Bronchial epithelial cell (primary cell): Measurements from ENCODE around the gene EDA. TPM values are rescaled to one million over a fixed set of nuclear protein-coding genes. Genes with fewer than 3 reads are reported as not detected.
A peak's percentile ranks its signal among the peaks of the same experiment; 100 is the strongest.
"Not testable (repeated sequence)": the region's sequence is repeated elsewhere in the genome, so short reads cannot be mapped to it uniquely, and the experiment has no call there.

ENCODE experiments used
- DNase-seq: peaks from one replicate; pipeline ENCODE4 v3.0.0-alpha.2; 2010; ENCODE audit warnings: low read depth
- FAIRE-seq: peaks from 2 replicates; lab custom pipeline; 2011; peaks lifted over from hg19 to GRCh38; lab: Jason Lieb, UNC
- H3K27me3 ChIP-seq: 2 replicates; pipeline ENCODE4 v1.5.1; 2011; ENCODE audit warnings: low read length; ENCODE audit not compliant: control insufficient read depth, insufficient read depth
- H3K36me3 ChIP-seq: 2 replicates; pipeline ENCODE4 v1.5.1; 2011; ENCODE audit warnings: low read length; ENCODE audit not compliant: control insufficient read depth, insufficient read depth
- H3K4me3 ChIP-seq: 2 replicates; pipeline ENCODE4 v1.5.1; 2011; ENCODE audit warnings: mild to moderate bottlenecking, low read depth, low read length, control low read depth
- total RNA-seq: library from RNA; depleted of rRNA; stranded (reverse); fragments of >200 nt; gene quantifications from 2 replicates; pipeline ENCODE4 v1.2.1, GENCODE V29; 2014
- TF ChIP-seq, protein P1 (sequence below): IDR thresholded peaks from 2 replicates; pipeline ENCODE4 v1.5.1; 2011; ENCODE audit warnings: mild to moderate bottlenecking, moderate library complexity, low read length, control low read depth, inconsistent platforms; ENCODE audit not compliant: insufficient read depth, severe bottlenecking

The EDA gene
- total RNA-seq, 1 donor from 2014 or later: 0.26 TPM

DNA sequence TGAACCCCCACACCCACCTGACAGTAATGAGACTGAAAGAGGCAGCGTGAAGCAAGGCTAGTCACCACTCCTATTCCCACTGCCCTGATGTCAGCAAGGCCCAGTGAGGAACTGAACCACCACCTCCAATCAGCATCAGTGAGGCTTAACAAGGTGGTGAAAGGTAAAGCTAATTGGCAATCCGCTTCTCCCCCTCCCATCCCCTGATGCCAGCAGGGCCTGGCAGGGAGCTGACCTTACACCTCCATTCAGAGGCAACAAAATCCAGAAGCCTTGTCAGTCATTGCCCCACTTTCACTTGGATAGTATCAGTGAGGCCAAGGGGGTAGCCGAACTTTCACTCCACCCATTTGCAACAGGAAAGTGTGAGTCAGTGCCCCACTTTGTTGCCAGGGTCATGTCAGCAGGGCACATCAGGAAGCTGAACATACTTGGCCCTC is 373.1 kb downstream of the EDA start:
- FAIRE-seq: no peak
- peak; percentile 42 for DNase-seq

DNA sequence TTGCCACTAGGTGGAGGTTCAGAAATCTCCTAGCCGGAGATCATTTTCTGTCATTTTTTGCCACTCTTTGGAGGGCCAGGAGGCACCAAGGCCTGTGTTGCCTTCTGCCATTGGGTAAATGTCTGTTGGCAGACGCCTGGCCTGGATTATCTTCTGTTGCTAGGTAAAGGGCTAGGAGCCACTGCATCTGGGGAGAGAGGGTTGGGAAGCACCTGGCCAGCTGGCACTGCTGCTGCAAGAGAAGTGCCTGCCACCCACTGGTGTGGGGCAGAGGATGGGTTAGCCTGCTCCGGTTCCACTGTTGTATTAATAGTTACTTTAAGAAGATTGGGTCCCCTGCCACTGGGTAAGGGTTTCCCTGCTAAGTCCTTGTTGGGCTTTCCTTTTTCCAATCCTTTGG is 375.8 kb downstream of the EDA start:
- Histone ChIP-seq H3K4me3 (no peak overlapping the region), H3K36me3 (no peaks in the 10 kb centered on the region), H3K27me3 (no peaks in the 10 kb centered on the region)
- TF ChIP-seq, protein P1, sequence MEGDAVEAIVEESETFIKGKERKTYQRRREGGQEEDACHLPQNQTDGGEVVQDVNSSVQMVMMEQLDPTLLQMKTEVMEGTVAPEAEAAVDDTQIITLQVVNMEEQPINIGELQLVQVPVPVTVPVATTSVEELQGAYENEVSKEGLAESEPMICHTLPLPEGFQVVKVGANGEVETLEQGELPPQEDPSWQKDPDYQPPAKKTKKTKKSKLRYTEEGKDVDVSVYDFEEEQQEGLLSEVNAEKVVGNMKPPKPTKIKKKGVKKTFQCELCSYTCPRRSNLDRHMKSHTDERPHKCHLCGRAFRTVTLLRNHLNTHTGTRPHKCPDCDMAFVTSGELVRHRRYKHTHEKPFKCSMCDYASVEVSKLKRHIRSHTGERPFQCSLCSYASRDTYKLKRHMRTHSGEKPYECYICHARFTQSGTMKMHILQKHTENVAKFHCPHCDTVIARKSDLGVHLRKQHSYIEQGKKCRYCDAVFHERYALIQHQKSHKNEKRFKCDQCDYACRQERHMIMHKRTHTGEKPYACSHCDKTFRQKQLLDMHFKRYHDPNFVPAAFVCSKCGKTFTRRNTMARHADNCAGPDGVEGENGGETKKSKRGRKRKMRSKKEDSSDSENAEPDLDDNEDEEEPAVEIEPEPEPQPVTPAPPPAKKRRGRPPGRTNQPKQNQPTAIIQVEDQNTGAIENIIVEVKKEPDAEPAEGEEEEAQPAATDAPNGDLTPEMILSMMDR: no peak
- DNase-seq (no peak), FAIRE-seq (no peak)

More for the DNA sequence above, 373.1 kb downstream of the EDA start:
- TF ChIP-seq, protein P1: no peak
- no peaks in the 10 kb centered on the region for H3K36me3 ChIP-seq
- no peak overlapping the region for H3K4me3 ChIP-seq
- H3K27me3 ChIP-seq: no peaks in the 10 kb centered on the region

DNA sequence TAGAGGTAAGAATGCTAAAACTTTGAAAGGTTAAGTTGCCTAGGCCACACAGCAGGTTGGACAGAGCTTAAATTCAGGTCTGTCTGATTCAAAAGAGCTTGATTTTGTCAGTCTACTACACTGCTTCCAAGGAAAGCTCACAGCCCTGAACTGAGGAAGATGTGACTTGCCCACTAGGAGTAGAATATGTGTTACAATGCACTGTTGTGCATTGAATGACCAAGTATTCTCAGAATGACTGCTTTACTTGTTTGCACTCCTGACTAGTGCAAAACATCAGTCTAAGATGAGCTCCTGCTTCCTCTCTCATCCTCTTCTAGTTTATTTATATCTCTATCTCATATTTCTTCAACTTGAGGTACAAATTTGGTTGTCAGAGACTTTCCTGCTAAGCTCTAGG is 377.6 kb downstream of the EDA start:
- peak; percentile 32 for FAIRE-seq
- TF ChIP-seq, protein P1: no peak
- no peak for DNase-seq
- no peaks in the 10 kb centered on the region for H3K36me3 ChIP-seq
- no peaks in the 10 kb centered on the region for H3K27me3 ChIP-seq
- no peak overlapping the region for H3K4me3 ChIP-seq

DNA sequence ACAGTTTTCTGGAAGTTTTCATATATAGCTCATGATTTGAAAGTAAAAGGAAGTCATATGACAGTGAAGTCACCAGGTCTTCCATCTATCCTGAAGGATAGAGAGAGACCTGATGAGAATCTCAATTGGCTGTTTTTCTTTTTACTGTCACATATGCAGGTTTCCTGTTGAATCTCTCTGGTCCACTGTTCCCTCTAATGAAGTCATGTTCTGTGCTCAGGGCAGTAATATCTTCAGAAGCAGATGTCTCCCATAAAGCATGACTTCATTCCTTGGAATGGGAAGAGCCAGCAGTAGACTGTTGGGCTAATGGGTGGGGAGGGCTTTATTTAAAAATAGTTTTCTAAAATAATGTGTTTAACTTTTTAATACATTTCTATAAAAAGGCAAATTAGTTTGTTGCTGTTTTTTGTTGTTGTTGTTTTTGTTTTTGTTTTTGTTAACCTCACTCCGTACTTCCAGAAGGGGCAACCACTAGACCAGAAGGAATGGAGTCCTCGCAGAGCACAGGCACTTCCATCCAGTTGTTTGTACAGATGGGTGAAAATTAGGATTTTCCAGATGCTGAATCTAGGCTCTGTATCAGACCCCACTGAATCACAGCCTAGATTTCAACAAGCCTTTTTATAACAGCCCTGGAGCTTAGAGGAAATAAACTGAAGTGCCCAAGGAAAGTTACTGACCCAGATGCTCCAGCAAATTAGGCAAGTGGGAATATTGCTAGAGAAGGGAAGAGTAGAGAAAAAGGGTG is 379.6 kb downstream of the EDA start:
- TF ChIP-seq, protein P1: no peak
- no peaks in the 10 kb centered on the region for H3K36me3 ChIP-seq
- FAIRE-seq (no peak), DNase-seq (no peak)
- H3K27me3 ChIP-seq: no peaks in the 10 kb centered on the region
- no peak overlapping the region for H3K4me3 ChIP-seq

DNA sequence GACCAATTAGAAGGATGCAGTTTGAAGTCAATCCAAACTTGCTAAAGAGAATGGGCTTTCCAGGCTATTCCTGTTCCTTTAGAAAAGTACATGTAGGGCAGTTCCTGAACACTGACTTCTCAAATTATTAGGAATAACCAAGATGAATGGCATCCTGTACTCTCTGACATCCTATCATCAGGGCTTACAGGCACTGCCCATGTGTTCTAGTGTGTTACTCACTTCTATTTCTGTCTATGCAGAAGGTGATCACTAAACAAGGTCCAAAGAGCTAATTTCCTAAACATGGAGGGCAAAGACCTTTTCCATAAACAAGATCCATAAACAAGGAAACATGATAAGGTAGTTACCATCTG is 380.2 kb downstream of the EDA start:
- Histone ChIP-seq H3K36me3 (no peaks in the 10 kb centered on the region), H3K4me3 (no peak overlapping the region), H3K27me3 (no peaks in the 10 kb centered on the region)
- TF ChIP-seq, protein P1: no peak
- FAIRE-seq (no peak), DNase-seq (no peak)

DNA sequence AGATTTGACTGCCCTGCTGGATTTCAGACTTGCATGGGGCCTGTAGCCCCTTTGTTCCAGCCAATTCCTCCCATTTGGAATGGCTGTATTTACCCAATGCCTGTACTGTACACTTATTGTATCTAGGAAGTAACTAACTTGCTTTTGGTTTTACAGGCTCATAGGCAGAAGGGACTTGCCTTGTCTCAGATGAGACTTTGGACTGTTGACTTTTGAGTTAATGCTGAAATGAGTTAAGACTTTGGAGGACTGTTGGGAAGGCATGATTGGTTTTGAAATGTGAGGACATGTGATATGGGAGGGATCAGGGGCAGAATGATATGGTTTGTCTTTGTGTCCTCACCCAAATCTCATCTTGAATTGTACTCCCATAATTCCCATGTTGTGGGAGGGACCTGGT is 382.4 kb downstream of the EDA start:
- not testable (repeated sequence) for H3K27me3 ChIP-seq

More for the DNA sequence above, 382.4 kb downstream of the EDA start:
- not testable (repeated sequence) for FAIRE-seq, H3K4me3 ChIP-seq, DNase-seq, H3K36me3 ChIP-seq
